Vagina (tissue), 2 donors: ENCODE results near the gene PROZ.

Experiments used
- CTCF ChIP-seq, 3 experiments: fragments of 450-650 bp in 2 of 3; fragments of 200-600 bp in 1 of 3; sonication (generic) in 1 of 3; IDR thresholded peaks; one replicate each; pipeline ENCODE4 v1.5.1; 2017 to 2019; ENCODE audit warnings: antibody characterized with exemption in 3 of 3, mild to moderate bottlenecking in 2 of 3, moderate library complexity in 2 of 3
- POLR2AphosphoS5 ChIP-seq, 2 donors: sonication (generic); formaldehyde crosslinking; IDR thresholded peaks; one replicate each; pipeline ENCODE4 v1.9.0; 2017; ENCODE audit warnings: antibody characterized with exemption in 2 of 2, mild to moderate bottlenecking in 2 of 2, low read depth in 1 of 2; ENCODE audit not compliant: insufficient read depth in 1 of 2

DNA sequence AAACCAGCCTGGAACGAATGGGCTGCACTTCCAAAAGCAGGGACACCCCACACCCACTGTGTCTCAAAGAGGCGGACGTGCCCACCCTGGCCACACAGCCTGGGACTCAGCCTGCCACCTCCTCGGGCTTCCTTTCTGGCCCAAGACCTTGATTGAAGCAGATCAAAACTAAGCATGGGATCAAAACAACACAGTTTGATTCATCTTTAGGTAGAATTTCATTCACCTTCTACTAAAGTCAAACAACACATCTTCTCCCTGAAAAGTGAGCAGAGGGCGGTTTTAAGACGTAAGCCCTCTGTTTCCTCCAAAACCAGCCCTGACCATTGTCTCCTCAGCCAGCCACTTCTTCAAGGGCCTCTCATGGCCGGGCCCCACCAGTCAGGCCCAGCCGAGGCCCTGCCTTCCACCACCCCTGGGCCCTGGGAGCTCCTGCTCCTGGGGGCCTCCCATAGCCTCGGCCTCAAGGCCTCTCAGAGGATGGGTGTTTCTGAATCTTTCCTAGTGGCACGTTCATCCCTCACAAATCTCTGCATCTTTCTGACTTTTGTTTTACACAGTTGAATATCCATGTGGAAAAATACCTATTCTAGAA lies 42.1 kb upstream of the PROZ start:
- TF ChIP-seq CTCF (IDR thresholded peaks at IDR 0.05) (no peak), POLR2AphosphoS5 (IDR thresholded peaks at IDR 0.05; ENCODE audit: insufficient read depth in 1 of 2, low read depth in 1 of 2) (no peak)
